ENCODE measurements around the gene TGM6. TPM values are rescaled to one million over a fixed set of nuclear protein-coding genes. Genes with fewer than 3 reads are reported as not detected.

TGM6 gene
- total and polyA plus RNA-seq, 2 experiments from 2014 or later, result not detected

DNA sequence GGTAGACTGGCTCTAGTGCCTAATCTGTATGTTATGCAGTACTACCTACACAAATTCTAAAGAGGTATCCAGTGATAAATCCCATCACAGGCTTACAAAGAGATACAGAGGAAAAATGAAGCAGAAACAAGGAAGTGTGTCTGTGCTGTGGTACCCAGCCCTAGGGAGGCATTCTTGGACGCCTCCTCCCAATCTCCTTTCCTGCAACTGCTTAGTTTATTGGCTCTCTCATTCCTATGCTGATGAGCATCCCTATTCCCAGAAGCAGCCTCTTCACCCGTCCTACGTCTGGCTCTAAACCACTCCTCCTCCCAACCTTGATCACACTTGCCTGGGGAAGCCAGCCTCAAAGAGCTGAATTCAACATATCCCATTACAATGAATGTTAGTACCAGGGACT lies 34.5 kb upstream of the TGM6 start:
- no peaks in the 10 kb centered on the region for H3K4me1 ChIP-seq (ENCODE audit: insufficient read depth)
- H3K9me3 ChIP-seq (ENCODE audit: low read depth), result no peaks in the 10 kb centered on the region
- H3K27me3 ChIP-seq, result no peaks in the 10 kb centered on the region
- no peak for DNase-seq (ENCODE audit: low spot score)
- no peaks in the 10 kb centered on the region for H3K36me3 ChIP-seq (replicated peaks; ENCODE audit: insufficient read depth, low read depth)
- 84% methylated on average over 3 of the region's 3 CpGs for WGBS (ENCODE audit: low lambda C conversion rate, missing lambda C conversion rate)
- TF ChIP-seq, protein P1, sequence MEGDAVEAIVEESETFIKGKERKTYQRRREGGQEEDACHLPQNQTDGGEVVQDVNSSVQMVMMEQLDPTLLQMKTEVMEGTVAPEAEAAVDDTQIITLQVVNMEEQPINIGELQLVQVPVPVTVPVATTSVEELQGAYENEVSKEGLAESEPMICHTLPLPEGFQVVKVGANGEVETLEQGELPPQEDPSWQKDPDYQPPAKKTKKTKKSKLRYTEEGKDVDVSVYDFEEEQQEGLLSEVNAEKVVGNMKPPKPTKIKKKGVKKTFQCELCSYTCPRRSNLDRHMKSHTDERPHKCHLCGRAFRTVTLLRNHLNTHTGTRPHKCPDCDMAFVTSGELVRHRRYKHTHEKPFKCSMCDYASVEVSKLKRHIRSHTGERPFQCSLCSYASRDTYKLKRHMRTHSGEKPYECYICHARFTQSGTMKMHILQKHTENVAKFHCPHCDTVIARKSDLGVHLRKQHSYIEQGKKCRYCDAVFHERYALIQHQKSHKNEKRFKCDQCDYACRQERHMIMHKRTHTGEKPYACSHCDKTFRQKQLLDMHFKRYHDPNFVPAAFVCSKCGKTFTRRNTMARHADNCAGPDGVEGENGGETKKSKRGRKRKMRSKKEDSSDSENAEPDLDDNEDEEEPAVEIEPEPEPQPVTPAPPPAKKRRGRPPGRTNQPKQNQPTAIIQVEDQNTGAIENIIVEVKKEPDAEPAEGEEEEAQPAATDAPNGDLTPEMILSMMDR (IDR thresholded peaks at IDR 0.05; ENCODE audit: poor library complexity), result no peak
- TF ChIP-seq EZH2 (IDR thresholded peaks at IDR 0.05; ENCODE audit: borderline replicate concordance) (no peak), EZH2phosphoT487 (IDR thresholded peaks at IDR 0.05; ENCODE audit: low read depth, severe bottlenecking, unreplicated experiment) (no peak)
- no peak overlapping the region for H3K27ac ChIP-seq
- no peak overlapping the region for H3K4me2 ChIP-seq
- no peaks in the 10 kb centered on the region for H4K20me1 ChIP-seq (ENCODE audit: insufficient read depth, poor library complexity, severe bottlenecking)
- H2AFZ ChIP-seq, result no peak overlapping the region
- H3K9me2 ChIP-seq (replicated peaks; ENCODE audit: insufficient read depth), result no peaks in the 10 kb centered on the region
- H3K4me3 ChIP-seq, result no peak overlapping the region
- no peaks in the 10 kb centered on the region for H3K79me2 ChIP-seq

DNA sequence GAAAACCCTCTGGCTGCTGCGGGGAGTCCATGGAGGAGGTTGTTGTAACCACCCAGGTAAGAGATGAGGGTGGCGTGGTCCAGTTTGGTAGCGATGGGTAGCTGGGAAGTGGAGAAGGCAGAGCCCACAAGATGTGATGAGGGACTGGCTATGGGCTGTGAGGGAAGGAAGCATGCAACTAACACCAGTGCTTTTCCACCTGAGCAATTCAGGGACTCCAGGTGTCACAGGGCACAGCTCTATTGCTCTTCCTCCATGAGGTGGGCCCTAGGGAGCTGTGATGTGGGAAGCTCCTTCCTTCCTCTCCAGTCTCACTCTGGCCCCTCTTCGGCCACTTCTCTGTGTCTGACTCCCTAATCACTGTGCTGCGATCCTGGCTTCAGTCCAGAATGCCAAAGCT lies 32.4 kb upstream of the TGM6 start:
- Histone ChIP-seq H2AFZ (no peak overlapping the region), H4K20me1 (ENCODE audit: insufficient read depth, poor library complexity, severe bottlenecking) (no peaks in the 10 kb centered on the region), H3K79me2 (no peaks in the 10 kb centered on the region), H3K36me3 (replicated peaks; ENCODE audit: insufficient read depth, low read depth) (no peaks in the 10 kb centered on the region), H3K4me2 (no peak overlapping the region), H3K4me3 (no peak overlapping the region), H3K4me1 (ENCODE audit: insufficient read depth) (no peaks in the 10 kb centered on the region), H3K27ac (no peak overlapping the region), H3K9me2 (replicated peaks; ENCODE audit: insufficient read depth) (no peaks in the 10 kb centered on the region), H3K9me3 (ENCODE audit: low read depth) (no peaks in the 10 kb centered on the region), H3K27me3 (no peaks in the 10 kb centered on the region)
- DNase-seq (ENCODE audit: low spot score), result no peak
- 89% methylated on average over 5 of the region's 5 CpGs for WGBS (ENCODE audit: low lambda C conversion rate, missing lambda C conversion rate)
- TF ChIP-seq EZH2phosphoT487 (IDR thresholded peaks at IDR 0.05; ENCODE audit: low read depth, severe bottlenecking, unreplicated experiment) (no peak), EZH2 (IDR thresholded peaks at IDR 0.05; ENCODE audit: borderline replicate concordance) (no peak)
- TF ChIP-seq, protein P1 (IDR thresholded peaks at IDR 0.05; ENCODE audit: poor library complexity), result no peak

DNA sequence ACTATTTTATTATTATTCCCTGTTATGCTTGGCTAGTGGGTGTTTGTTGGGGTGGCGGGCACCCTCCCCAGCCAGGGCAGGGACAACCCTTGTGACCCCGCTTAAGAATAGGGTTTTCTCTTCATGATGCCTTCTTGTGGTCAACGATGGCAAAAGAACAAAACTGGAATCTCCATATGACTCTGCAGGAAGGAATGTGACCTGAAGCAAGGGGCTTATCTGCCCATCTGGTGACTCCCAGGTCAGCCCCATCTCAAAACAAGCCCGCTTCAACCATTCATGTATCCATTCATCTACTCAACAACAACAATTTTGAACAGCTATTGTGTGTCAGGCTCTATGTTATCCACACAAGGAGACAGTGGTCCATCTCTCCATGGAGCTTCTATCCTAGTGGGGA lies 30.9 kb upstream of the TGM6 start:
- no peak overlapping the region for H3K4me2 ChIP-seq
- no peaks in the 10 kb centered on the region for H3K9me2 ChIP-seq (replicated peaks; ENCODE audit: insufficient read depth)
- H3K27me3 ChIP-seq, result no peaks in the 10 kb centered on the region
- DNase-seq (ENCODE audit: low spot score), result no peak
- no peaks in the 10 kb centered on the region for H3K36me3 ChIP-seq (replicated peaks; ENCODE audit: insufficient read depth, low read depth)
- no peaks in the 10 kb centered on the region for H4K20me1 ChIP-seq (ENCODE audit: insufficient read depth, poor library complexity, severe bottlenecking)
- no peak overlapping the region for H2AFZ ChIP-seq
- 50% methylated on average over 4 of the region's 4 CpGs for WGBS (ENCODE audit: low lambda C conversion rate, missing lambda C conversion rate)
- no peaks in the 10 kb centered on the region for H3K4me1 ChIP-seq (ENCODE audit: insufficient read depth)
- H3K4me3 ChIP-seq, result no peak overlapping the region
- H3K9me3 ChIP-seq (ENCODE audit: low read depth), result no peaks in the 10 kb centered on the region
- H3K79me2 ChIP-seq, result no peaks in the 10 kb centered on the region
- no peak overlapping the region for H3K27ac ChIP-seq
- TF ChIP-seq, protein P1 (IDR thresholded peaks at IDR 0.05; ENCODE audit: poor library complexity), result no peak
- no peak for TF ChIP-seq EZH2phosphoT487 (IDR thresholded peaks at IDR 0.05; ENCODE audit: low read depth, severe bottlenecking, unreplicated experiment)
- TF ChIP-seq EZH2 (IDR thresholded peaks at IDR 0.05; ENCODE audit: borderline replicate concordance), result no peak

DNA sequence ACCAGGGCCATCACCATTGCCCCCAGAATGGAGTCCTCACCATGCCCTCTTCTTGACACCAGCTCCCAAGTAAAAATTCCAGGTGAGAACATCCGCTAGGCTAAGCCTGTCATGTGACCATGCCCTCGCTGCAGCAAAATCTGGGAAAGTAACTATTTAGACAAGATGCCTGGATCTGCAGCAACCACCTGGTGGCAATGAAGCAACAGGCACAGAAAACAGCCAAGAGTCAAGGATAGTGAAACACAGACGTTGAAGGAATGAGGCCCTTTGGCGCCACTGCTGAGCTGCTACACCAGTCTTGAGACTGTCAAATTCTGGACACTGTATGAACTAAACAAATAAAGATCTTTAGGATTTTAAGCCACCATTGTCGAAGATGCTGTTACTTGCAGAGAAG lies 30.1 kb upstream of the TGM6 start:
- Histone ChIP-seq H3K79me2 (no peaks in the 10 kb centered on the region), H3K4me2 (no peak overlapping the region), H3K36me3 (replicated peaks; ENCODE audit: insufficient read depth, low read depth) (no peaks in the 10 kb centered on the region), H3K4me1 (ENCODE audit: insufficient read depth) (no peaks in the 10 kb centered on the region), H2AFZ (no peak overlapping the region), H4K20me1 (ENCODE audit: insufficient read depth, poor library complexity, severe bottlenecking) (no peaks in the 10 kb centered on the region), H3K27ac (no peak overlapping the region), H3K27me3 (no peaks in the 10 kb centered on the region), H3K4me3 (no peak overlapping the region), H3K9me2 (replicated peaks; ENCODE audit: insufficient read depth) (no peaks in the 10 kb centered on the region), H3K9me3 (ENCODE audit: low read depth) (no peaks in the 10 kb centered on the region)
- WGBS (ENCODE audit: low lambda C conversion rate, missing lambda C conversion rate), result 76% methylated on average over 5 of the region's 5 CpGs
- TF ChIP-seq EZH2phosphoT487 (IDR thresholded peaks at IDR 0.05; ENCODE audit: low read depth, severe bottlenecking, unreplicated experiment) (no peak), EZH2 (IDR thresholded peaks at IDR 0.05; ENCODE audit: borderline replicate concordance) (no peak)
- TF ChIP-seq, protein P1 (IDR thresholded peaks at IDR 0.05; ENCODE audit: poor library complexity), result no peak
- no peak for DNase-seq (ENCODE audit: low spot score)
